Thyroid gland (tissue), 4 donors: ENCODE results near the gene SLC8A2. TPM values are rescaled to one million over a fixed set of nuclear protein-coding genes. Genes with fewer than 3 reads are reported as not detected.

Experiments
- total RNA-seq, 4 donors: library from RNA; depleted of rRNA; stranded (reverse); fragments of >200 nt; gene quantifications; one replicate each; pipeline ENCODE4 v1.2.3, GENCODE V29; 2016

SLC8A2 gene
- total RNA-seq, 4 donors from 2014 or later = 0.29 to 0.59 TPM; not detected in 2

Other genes with a start within 250 kb of the SLC8A2 start
- 1 to 10 TPM; 2.4 to 7.7 (median 4.9) TPM for gene BBC3, start 240.7 kb downstream of the SLC8A2 start, total RNA-seq
- 10 to 100 TPM; 16.1 to 21.9 (median 17.8) TPM for gene CCDC9, start 215.4 kb downstream of the SLC8A2 start, total RNA-seq
- gene INAFM1, start 197.0 kb downstream of the SLC8A2 start, total RNA-seq = 10 to 100 TPM in 1 of 4 donors, 1 to 10 TPM in 3; 4.3 to 10.6 (median 8.2) TPM
- 1 to 10 TPM; 1.2 to 3.5 (median 1.8) TPM for gene C5AR1, start 162.0 kb downstream of the SLC8A2 start, total RNA-seq
- 1 to 10 TPM in 2 of 4 donors, under 1 TPM in 2; 0.11 to 3.8 (median 2.0) TPM for gene C5AR2, start 139.7 kb downstream of the SLC8A2 start, total RNA-seq
- 10 to 100 TPM; 15.2 to 20.1 (median 17.3) TPM for gene DHX34, start 122.6 kb downstream of the SLC8A2 start, total RNA-seq
- gene MEIS3, start 52.4 kb downstream of the SLC8A2 start, total RNA-seq = 10 to 100 TPM in 1 of 4 donors, 1 to 10 TPM in 3; 3.6 to 15.3 (median 6.1) TPM
- gene KPTN, start 12.3 kb upstream of the SLC8A2 start, total RNA-seq = 1 to 10 TPM; 7.0 to 8.9 (median 7.3) TPM
- gene NAPA, start 43.2 kb upstream of the SLC8A2 start, total RNA-seq = 100 to 1,000 TPM; 146 to 354 (median 213) TPM
- 1 to 10 TPM in 1 of 4 donors, under 1 TPM in 2, not detected in 1; 0.40 to 1.1 (median 0.56) TPM for gene ZNF541, start 101.3 kb upstream of the SLC8A2 start, total RNA-seq
- gene BICRA, start 137.2 kb upstream of the SLC8A2 start, total RNA-seq = 10 to 100 TPM in 3 of 4 donors, 1 to 10 TPM in 1; 5.8 to 15.2 (median 13.2) TPM
- 10 to 100 TPM; 41.9 to 48.0 (median 44.3) TPM for gene EHD2, start 241.5 kb upstream of the SLC8A2 start, total RNA-seq